ENCODE measurements around the gene SLC47A2. TPM values are rescaled to one million over a fixed set of nuclear protein-coding genes. Genes with fewer than 3 reads are reported as not detected.
A peak's percentile ranks its signal among the peaks of the same experiment; 100 is the strongest.

SLC47A2 gene
- total and polyA plus RNA-seq, 2 experiments from 2014 or later = not detected

DNA sequence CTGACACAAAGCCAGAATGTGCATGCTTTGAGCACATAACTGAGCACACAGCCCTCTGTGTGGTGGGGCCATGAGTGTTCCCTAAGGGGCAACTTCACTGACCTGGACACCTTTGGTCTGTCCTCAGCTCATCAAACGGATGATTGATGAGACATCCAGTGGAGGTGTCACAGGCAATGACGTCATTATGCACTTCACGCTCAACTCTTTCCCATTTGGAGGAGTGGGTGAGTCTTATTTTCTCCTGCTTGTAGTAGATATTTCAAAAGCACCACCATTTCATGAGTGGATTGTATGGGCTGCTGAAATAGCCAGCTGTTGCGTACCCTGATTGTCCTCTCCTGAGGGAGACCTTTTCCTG is 51.6 kb downstream of the SLC47A2 start:
- Histone ChIP-seq H3K4me1 (ENCODE audit: insufficient read depth) (peaks cover 16% of the 10 kb centered on the region; the same call in 1 of the 2 replicates), H3K27ac (ENCODE audit: low read depth) (no peak overlapping the region), H3K27me3 (ENCODE audit: insufficient read depth) (no peaks in the 10 kb centered on the region), H4K20me1 (replicated peaks; ENCODE audit: insufficient read depth) (peaks cover 9% of the 10 kb centered on the region; the same call in 1 of the 2 replicates), H3K4me3 (no peak overlapping the region), H3F3A (replicated peaks; ENCODE audit: low read depth) (no peaks in the 10 kb centered on the region), H3K79me2 (replicated peaks; ENCODE audit: insufficient read depth) (0 out of 2 replicates have a peak, but pooled peaks cover 4% of the 10 kb centered on the region), H3K9me2 (ENCODE audit: insufficient read depth) (no peaks in the 10 kb centered on the region), H2AFZ (no peak overlapping the region), H3K4me2 (no peak overlapping the region), H3K36me3 (ENCODE audit: insufficient read depth) (no peaks in the 10 kb centered on the region)
- H3K27me3 Mint-ChIP-seq (ENCODE audit: insufficient read depth, low read depth, poor library complexity) = no peaks in the 10 kb centered on the region
- H3K4me1 Mint-ChIP-seq = peaks cover 18% of the 10 kb centered on the region
- no peak overlapping the region for H3K4me3 Mint-ChIP-seq
- no peaks in the 10 kb centered on the region for H3K9me3 Mint-ChIP-seq
- TF ChIP-seq ZNF114 (CRISPR knock-in tag; IDR thresholded peaks at IDR 0.05) (no peak), EZH2 (IDR thresholded peaks at IDR 0.05; ENCODE audit: low read depth, unreplicated experiment) (no peak), JUNB (IDR thresholded peaks at IDR 0.05; ENCODE audit: unreplicated experiment) (no peak), CREB1 (CRISPR knock-in tag; IDR thresholded peaks at IDR 0.05; ENCODE audit: low read depth) (no peak)
- TF ChIP-seq, protein P1, sequence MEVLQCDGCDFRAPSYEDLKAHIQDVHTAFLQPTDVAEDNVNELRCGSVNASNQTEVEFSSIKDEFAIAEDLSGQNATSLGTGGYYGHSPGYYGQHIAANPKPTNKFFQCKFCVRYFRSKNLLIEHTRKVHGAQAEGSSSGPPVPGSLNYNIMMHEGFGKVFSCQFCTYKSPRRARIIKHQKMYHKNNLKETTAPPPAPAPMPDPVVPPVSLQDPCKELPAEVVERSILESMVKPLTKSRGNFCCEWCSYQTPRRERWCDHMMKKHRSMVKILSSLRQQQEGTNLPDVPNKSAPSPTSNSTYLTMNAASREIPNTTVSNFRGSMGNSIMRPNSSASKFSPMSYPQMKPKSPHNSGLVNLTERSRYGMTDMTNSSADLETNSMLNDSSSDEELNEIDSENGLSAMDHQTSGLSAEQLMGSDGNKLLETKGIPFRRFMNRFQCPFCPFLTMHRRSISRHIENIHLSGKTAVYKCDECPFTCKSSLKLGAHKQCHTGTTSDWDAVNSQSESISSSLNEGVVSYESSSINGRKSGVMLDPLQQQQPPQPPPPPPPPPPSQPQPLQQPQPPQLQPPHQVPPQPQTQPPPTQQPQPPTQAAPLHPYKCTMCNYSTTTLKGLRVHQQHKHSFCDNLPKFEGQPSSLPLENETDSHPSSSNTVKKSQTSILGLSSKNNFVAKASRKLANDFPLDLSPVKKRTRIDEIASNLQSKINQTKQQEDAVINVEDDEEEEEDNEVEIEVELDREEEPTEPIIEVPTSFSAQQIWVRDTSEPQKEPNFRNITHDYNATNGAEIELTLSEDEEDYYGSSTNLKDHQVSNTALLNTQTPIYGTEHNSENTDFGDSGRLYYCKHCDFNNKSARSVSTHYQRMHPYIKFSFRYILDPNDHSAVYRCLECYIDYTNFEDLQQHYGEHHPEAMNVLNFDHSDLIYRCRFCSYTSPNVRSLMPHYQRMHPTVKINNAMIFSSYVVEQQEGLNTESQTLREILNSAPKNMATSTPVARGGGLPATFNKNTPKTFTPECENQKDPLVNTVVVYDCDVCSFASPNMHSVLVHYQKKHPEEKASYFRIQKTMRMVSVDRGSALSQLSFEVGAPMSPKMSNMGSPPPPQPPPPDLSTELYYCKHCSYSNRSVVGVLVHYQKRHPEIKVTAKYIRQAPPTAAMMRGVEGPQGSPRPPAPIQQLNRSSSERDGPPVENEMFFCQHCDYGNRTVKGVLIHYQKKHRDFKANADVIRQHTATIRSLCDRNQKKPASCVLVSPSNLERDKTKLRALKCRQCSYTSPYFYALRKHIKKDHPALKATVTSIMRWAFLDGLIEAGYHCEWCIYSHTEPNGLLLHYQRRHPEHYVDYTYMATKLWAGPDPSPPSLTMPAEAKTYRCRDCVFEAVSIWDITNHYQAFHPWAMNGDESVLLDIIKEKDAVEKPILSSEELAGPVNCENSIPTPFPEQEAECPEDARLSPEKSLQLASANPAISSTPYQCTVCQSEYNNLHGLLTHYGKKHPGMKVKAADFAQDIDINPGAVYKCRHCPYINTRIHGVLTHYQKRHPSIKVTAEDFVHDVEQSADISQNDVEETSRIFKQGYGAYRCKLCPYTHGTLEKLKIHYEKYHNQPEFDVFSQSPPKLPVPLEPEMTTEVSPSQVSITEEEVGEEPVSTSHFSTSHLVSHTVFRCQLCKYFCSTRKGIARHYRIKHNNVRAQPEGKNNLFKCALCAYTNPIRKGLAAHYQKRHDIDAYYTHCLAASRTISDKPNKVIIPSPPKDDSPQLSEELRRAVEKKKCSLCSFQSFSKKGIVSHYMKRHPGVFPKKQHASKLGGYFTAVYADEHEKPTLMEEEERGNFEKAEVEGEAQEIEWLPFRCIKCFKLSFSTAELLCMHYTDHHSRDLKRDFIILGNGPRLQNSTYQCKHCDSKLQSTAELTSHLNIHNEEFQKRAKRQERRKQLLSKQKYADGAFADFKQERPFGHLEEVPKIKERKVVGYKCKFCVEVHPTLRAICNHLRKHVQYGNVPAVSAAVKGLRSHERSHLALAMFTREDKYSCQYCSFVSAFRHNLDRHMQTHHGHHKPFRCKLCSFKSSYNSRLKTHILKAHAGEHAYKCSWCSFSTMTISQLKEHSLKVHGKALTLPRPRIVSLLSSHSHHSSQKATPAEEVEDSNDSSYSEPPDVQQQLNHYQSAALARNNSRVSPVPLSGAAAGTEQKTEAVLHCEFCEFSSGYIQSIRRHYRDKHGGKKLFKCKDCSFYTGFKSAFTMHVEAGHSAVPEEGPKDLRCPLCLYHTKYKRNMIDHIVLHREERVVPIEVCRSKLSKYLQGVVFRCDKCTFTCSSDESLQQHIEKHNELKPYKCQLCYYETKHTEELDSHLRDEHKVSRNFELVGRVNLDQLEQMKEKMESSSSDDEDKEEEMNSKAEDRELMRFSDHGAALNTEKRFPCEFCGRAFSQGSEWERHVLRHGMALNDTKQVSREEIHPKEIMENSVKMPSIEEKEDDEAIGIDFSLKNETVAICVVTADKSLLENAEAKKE (CRISPR knock-in tag; IDR thresholded peaks at IDR 0.05) = no peak
- no peak for ATAC-seq
- DNase-seq (ENCODE audit: low spot score) = no peak
- H3K27ac Mint-ChIP-seq = no peak overlapping the region
- peaks cover 56% of the 10 kb centered on the region for H3K36me3 Mint-ChIP-seq (ENCODE audit: low read depth)

DNA sequence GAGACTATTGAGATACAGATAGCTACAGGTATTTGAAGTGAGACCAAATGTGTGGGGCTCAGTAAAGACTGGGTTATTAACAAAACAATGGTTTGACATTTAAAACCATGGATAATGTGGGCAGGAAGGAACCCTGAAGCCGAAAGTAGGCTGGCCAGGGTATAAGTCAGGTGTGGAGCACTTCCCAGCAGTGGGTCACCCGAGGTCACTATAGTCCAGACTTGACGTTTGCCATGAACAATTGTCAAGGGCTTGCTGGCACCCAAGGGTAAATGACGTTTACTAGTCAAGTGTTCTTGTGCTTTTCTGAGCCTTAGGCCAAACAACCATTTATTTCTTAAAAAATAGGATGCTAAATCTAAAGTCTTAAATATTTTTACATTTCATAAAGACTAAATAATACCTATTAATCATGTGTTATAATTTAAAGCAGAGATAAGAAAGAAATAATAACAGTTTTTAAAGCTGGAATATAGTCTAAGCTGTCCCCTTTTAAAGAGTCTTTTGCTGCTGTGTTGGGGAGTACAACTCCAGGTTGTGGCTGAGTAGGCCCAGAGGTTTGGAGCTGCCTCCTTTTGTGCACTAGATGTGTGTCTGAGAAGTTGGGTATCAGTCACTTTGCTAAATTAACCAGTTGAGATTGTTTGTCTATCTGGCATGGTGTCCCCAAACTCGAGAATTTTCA is 52.1 kb downstream of the SLC47A2 start:
- no peaks in the 10 kb centered on the region for H3K27me3 Mint-ChIP-seq (ENCODE audit: insufficient read depth, low read depth, poor library complexity)
- H3K27me3 ChIP-seq (ENCODE audit: insufficient read depth) = no peaks in the 10 kb centered on the region
- no peaks in the 10 kb centered on the region for H3K9me3 Mint-ChIP-seq
- H3K27ac ChIP-seq (ENCODE audit: low read depth) = no peak overlapping the region
- no peak overlapping the region for H3K4me2 ChIP-seq
- H3F3A ChIP-seq (replicated peaks; ENCODE audit: low read depth) = no peaks in the 10 kb centered on the region
- H3K79me2 ChIP-seq (replicated peaks; ENCODE audit: insufficient read depth) = peaks cover 4% of the 10 kb centered on the region; the same call in 1 of the 2 replicates
- ATAC-seq (peak; percentile 39; the same call in 2 of the 3 replicates), DNase-seq (ENCODE audit: low spot score) (no peak)
- no peak overlapping the region for H2AFZ ChIP-seq
- H3K4me3 ChIP-seq = no peak overlapping the region
- peaks cover 9% of the 10 kb centered on the region for H4K20me1 ChIP-seq (replicated peaks; ENCODE audit: insufficient read depth)
- no peak overlapping the region for H3K4me3 Mint-ChIP-seq
- no peak overlapping the region for H3K27ac Mint-ChIP-seq
- H3K9me2 ChIP-seq (ENCODE audit: insufficient read depth) = no peaks in the 10 kb centered on the region
- H3K4me1 ChIP-seq (ENCODE audit: insufficient read depth) = peaks cover 16% of the 10 kb centered on the region; the same call in 1 of the 2 replicates
- H3K36me3 Mint-ChIP-seq (ENCODE audit: low read depth) = peaks cover 50% of the 10 kb centered on the region
- no peaks in the 10 kb centered on the region for H3K36me3 ChIP-seq (ENCODE audit: insufficient read depth)
- H3K4me1 Mint-ChIP-seq = peaks cover 18% of the 10 kb centered on the region
- TF ChIP-seq POLR2AphosphoS5 (IDR thresholded peaks at IDR 0.05; ENCODE audit: low read depth) = no peak
- TF ChIP-seq, protein P1 (CRISPR knock-in tag; IDR thresholded peaks at IDR 0.05) = no peak
